GM13976 (cell line): ENCODE data around the gene RGS6.

Source experiments
- DNase-seq: peaks from one replicate; pipeline ENCODE4 v3.0.0; 2012; ENCODE audit warnings: low spot score
- CTCF ChIP-seq: IDR thresholded peaks from 2 replicates; pipeline ENCODE4 v1.5.1; 2012; ENCODE audit warnings: borderline replicate concordance, mild to moderate bottlenecking; ENCODE audit not compliant: insufficient read depth; ENCODE audit errors: extremely low read depth, missing control alignments, control extremely low read depth
- in situ Hi-C: fragments of 300-500 bp; cut with MboI; formaldehyde crosslinking; loops from one replicate; pipeline ENCODE4 v1.12.0; 2022; ENCODE audit warnings: low sequenced_read_pairs, mixed read lengths, inconsistent platforms; ENCODE audit not compliant: unreplicated experiment

RGS6 gene

DNA sequence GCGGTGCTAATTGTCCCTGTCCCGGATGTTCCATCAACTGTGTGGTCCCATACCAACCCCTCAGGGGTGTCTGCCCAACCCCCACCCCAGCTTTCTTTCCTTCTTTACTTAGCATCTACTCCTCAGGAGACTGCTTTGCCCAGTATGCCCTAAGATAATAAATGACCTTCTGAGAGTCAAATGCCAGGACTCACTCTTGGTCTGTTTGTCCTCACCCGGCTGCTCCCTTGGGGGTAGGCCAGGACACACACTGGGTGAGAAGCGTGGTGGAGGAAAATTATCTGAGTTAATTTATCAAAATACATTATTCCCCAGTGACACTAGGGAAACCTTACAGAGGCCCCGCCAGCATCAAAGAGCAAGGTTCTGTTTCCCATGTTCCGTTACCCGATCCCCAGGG lies 457.0 kb downstream of the RGS6 start:
- TF ChIP-seq CTCF, result no peak
- DNase-seq, result no peak
- in situ Hi-C loops, result no loop called here

DNA sequence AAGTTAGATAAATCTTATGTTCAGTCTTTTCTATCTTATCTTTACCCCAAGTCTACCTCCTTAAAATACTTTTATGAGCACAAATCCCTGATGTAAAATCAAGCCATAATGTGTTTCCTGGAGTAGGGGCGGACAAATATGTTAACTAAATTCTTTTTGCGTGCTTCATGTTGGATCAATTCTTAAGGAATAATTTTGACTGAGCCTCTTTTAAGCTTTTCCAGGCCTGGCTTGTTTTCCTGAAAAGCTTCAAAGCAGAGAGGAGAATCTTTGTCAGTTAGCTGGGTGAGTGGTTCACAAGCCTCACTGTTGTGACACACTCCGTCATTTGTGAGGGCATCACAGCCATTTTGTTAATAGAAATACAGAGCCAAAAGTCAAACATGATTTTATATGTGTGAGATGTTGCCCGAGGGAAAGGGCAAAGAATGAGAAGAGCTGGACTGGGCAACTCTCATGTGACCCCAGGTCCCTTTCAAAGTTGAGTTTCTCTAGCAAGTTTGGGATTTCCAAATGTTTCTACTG lies 468.9 kb downstream of the RGS6 start:
- in situ Hi-C loops, result no loop called here
- no peak for DNase-seq
- no peak for TF ChIP-seq CTCF

GRCh38 chr14:72401632-72402376 lies 469.6 kb downstream of the RGS6 start:
- DNase-seq, result no peak
- in situ Hi-C loops, result no loop called here
- no peak for TF ChIP-seq CTCF

DNA sequence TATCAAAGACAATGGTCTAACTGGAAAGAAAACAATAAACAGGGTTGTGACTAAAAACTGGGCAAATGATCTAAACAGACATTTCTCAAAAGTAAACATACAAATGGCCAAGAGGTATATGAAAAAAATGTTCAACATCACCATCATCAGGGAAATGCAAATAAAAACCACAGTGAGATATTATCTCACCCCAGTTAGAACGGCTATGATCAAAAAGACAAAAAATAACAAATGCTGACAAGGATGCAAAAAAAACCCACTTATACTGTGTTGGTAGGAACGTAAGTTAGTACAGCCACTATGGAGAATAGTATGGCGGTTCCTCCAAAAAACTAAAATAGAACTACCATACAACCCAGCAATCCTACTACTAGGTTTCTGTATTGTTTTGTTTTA lies 470.1 kb downstream of the RGS6 start:
- DNase-seq, result no peak
- TF ChIP-seq CTCF, result no peak
- in situ Hi-C loops, result no loop called here

- no peak for TF ChIP-seq CTCF
- in situ Hi-C loops, result no loop called here
- DNase-seq, result no peak
Observed at GRCh38 chr14:72404106-72404774, 472.0 kb downstream of the RGS6 start.

DNA sequence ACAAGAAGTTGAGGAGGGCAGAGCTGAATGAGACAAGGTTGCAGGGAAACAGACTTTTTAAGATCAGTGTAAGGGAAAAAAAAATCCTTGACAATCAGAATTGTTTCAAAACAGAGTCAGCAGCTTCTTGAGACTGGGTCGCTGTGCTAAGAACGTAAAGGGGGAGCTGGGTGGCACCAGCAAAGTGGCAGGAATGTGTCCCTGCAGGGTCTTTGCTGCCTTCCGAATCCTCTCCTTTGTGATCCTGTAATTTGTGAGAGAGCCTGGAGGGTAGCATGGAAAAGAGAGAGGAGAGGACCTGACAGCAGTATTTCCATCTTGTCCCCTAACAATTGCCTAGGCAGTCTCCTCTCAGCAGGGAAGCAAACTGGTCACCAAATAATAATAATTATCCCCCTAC lies 472.8 kb downstream of the RGS6 start:
- in situ Hi-C loops, result no loop called here
- TF ChIP-seq CTCF, result no peak

More for the DNA sequence above, 472.8 kb downstream of the RGS6 start:
- no peak for DNase-seq
